NCI-H510A treated with DMSO at 0.1 percent for 48 hours (cell line): ENCODE data around the gene TMEM184B.
"Not testable (repeated sequence)": the region's sequence is repeated elsewhere in the genome, so short reads cannot be mapped to it uniquely, and the experiment has no call there.

ENCODE experiments used
- DNase-seq: peaks from one replicate; lab custom pipeline; 2025; lab: John Stamatoyannopoulos, UW

Gene TMEM184B

DNA sequence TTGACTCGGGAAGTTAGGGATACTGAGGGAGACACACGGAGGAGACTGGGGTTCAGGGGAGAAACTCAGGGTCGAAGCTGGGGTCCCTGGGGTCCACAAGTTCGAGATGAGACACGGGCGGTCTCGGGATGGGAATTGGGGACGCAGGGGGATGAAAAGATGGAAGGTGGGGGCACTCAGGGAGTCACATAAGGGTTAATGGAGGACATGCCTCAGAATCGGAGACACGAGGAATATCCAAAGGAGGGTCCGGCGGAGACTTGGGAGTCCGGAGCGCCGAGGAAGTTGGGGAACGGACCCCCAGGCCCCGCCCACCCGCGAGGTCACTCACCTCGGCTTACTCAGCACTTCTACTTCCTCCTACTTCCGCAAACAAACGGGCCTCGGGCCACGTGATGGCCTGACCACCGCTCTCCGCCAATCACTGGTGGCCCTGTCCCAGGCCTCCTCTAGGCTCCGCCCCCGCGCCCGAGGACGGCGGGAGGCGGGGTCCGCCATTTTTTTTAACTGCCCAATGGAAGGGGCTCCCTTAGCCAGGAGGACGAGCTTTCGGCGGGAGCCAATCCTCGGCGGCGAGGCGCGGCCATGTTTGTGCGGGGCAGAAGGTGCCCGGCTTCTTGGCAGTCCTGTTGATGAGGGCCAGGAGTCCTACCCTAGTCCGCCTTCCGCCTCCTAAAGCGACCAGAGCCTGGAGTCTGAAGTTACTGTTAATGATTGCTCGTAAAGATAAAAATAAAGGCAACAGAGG lies 91.2 kb downstream of the TMEM184B start, which contains the start of gene PLA2G6:
PLA2G6 (minus strand) TSS at position 378 of the 748 bp plus-strand sequence. CDS start 12,404 bp downstream, outside the sequence.
- DNase-seq, result peak; percentile 94

DNA sequence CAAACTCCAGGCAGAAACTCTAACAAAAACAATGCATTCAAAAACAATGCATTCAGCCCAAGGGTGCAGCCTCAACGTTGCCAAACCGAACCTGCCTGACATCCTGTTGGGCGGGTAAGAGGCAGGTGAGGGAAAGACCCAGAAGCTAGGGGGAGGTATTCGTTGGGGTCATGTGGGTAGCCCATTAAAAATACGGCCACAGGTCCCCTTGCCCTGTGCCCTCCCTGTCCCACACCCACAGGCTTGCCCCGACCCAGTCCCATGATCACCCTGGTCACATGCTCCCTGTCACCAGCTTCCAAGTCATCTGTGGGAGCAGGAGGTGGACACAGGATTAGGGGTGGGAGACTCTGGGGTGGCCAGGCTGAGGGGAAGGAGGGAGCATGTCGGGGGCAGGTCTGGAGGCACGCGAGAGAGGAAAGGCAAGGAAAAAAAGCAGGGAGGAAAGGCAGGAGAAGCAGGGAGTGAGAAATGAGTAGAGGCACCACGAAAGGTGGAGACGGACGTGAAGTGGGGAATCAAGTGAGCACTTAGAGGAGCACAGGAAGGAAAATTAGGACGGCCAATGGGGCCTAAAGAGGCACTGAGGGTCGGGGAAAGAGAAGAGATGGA lies 91.9 kb downstream of the TMEM184B start:
- no peak for DNase-seq

DNA sequence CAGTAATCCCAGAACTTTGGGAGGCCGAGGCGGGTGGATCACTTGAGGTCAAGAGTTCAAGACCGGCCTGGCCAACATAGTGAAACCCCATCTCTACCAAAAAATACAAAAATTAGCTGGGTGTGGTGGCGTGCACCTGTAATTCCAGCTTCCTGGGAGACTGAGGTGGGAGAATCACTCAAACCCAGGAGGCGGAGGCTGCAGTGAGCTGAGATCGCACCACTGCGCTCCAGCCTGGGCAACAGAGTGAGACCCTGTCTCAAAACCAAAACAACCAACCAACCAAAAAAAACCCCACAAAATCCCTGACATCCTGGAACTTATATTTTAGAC lies 94.2 kb downstream of the TMEM184B start:
- DNase-seq, result not testable (repeated sequence)

DNA sequence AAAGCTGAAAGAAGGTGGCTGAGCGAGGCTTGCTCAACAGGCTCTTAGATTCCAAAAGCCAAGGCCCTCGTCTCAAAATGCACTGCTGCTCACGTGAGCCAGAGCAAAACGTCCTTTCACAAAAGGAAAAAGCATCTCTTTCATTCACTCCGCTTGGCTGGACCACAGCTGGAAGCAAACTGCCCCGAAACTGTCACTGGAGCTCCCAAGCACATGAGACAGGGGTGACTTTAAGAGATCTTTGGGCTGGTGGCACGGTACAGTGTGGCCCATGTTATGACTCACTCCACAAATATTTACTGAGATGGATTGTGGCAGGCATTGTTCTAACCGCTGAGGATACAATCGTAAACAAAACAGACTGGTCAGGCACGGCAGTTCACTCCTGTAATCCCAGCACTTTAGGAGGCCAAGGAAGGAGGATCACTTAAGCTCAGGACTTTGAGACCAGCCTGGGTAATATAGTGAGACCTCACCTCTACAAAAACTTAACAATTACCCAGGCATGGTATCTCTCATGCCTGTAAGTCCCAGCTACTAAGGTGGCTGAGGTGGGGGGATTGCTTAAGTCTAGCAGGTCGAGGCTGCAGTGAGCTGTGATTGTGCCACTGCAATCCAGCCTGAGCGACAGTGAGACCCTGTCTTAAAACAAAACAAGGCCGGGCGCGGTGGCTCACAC lies 94.7 kb downstream of the TMEM184B start:
- peak; percentile 55 for DNase-seq

DNA sequence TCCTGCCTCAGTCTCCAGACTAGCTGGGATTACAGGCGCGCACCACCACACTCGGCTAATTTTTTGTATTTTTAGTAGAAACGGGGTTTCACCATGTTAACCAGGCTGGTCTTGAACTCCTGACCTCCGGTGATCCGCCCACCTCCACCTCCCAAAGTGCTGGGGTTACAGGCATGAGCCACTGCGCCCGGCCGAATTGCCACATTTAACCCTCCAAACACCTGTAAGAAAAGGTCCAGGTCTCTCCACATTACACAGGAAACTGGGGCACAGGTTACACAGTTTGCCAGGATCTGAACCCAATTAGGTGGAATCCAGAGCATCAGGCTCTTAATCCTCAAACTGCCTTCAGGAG lies 95.3 kb downstream of the TMEM184B start:
- DNase-seq, result not testable (repeated sequence)

DNA sequence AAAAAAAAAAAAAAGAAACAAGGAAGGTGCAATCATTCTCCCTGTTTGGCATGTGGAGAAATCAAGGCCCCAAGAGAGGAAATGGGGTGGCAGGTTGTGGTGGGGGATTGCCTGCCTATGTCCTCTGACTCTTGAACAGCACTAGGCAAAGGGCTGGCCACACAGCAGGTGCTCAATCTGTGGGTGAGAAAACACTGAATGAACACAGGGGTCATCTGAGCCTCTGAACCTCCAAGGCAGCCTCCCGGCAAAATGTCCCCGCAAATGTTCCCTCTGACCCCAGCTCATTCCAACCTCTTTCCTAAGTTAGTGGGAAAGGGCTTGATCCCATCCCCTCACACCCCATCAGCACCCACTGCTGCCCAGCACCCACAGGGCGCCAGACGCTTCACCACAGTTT lies 95.8 kb downstream of the TMEM184B start:
- DNase-seq, result no peak

DNA sequence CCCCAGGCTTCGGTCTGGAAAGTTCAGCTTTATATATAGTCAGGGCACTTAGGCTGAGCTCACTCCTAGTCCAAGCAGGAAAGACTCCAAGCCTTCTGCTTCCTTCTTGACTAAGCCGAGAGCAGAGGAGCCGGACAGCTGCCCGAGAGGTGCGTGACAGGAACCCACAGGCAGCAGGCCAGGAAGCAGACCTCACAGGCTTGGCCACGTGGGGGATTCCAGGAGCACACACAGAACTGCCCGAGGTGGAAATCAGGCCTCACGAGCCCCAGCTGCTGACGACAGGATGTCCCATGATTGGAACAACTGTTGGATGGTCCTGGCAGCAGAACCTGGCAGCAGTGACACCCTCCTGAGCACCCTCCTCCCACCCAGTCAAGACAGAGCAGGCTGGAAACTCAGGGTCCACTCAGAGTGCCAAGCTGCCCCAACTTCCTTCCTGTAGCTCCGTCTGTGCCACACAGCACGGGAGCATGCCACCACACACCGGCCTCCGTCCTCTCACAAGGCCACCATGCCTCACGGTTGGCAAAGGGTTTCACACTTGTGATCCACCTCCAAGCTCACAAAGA lies 96.6 kb downstream of the TMEM184B start:
- no peak for DNase-seq

DNA sequence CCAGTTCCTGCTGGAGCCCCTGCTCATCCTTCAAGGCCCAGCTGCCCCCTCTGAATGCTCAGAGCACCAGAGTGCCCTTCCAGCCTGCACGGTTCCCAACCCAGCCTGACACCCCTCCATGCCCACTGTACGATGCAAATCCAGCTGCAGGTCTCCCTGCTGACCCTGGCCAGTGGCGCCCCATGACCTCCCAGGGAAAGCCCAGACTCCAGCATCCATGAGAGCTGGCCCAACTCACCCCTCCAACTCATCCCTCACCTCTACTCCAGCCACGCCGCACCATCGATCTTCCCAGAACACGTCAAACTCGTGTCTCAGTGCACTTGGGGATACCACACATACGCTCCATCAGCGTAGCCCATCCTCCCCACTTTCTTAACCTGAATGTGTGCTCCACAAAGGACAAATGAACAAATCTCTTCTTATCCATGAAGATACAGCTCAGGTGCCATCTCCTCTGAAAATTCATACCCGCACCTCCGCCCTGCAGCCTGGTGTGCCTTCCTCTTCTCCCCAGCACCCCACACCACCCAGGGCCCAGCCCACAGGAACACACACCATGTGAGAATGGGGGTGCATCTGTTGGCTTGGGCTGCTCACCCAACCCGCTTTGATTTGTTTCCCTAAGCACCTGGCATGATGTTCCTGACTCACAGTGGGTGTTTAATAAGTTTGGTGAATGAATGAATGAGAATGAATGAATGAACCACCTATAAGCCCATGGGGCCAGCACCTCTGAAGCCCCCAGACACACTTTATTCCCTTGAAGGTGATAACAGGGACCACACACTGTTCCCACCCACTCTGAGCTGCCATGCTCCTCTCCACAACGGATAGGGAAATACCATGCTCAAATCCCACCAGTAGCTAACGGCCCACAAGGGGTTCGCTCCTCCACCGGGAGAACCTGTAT lies 97.3 kb downstream of the TMEM184B start:
- DNase-seq, result no peak

DNA sequence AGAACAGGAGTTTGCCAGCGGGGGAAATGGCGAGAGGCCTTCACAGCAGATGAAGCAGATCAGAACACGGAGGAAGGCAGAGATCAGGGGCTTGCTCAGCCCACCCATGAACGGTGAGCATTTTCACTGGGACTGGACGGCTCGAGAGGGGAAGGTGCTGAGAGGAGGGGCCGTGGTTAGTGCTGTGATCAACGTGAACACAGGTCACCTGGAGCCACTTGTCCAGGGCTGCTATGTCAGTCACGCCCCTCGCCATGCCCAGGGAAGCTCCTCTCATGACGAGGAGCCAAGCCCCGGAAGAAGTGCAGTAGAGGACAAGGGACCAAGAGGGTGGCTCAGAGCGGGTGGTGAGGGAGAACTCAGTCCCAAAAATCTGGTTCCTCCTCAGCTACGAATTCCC lies 98.2 kb downstream of the TMEM184B start:
- peak; percentile 47 for DNase-seq

DNA sequence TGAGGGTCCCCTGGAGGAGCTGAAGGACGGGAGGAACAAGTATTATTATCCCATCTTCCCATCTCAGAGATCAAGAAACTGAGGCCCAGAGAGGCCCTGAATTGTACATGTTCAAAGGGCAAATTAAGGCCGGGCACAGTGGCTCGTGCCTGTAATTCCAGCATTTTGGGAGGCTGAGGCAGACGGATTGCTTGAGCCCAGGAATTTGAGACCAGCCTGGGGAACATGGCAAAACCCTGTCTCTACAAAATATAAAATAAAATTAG lies 99.2 kb downstream of the TMEM184B start:
- no peak for DNase-seq

DNA sequence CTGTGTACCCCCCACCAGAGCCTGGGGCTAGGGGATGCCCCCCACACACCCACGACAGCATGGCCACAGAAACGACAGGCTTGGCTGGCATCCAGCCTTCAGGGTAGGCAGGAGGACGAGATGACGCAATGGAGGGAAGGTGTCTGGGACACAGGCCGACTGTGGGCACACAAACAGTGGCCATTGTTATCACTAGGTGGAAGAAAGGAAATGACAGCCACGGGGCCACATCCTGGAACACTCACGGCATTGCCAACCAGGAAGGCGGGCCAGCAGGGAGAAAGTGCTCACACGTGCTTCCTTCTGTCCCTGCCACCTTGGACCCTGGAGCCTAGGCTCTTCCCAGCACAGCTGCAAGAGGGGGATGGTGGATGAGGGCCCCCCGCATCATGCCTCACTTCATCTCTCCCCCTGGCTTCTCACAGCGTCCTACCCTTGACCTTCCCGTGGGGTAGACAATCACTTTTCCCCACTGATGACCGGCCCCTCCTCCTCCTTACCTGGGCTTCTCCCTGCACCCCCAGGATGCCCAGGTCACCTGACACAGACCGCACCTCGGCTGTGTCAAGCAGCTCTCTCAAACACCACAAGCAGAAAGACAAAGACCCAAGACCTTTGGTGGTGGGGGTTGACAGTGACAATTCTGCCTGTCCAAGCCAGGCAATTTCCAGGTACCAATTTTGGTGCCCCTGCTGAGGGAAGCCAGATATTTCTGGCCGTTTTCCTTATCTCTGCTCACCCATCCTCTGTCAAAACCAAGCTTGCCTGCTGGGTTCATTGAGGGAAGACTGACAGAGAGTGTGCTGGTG lies 99.8 kb downstream of the TMEM184B start:
- DNase-seq, result no peak

DNA sequence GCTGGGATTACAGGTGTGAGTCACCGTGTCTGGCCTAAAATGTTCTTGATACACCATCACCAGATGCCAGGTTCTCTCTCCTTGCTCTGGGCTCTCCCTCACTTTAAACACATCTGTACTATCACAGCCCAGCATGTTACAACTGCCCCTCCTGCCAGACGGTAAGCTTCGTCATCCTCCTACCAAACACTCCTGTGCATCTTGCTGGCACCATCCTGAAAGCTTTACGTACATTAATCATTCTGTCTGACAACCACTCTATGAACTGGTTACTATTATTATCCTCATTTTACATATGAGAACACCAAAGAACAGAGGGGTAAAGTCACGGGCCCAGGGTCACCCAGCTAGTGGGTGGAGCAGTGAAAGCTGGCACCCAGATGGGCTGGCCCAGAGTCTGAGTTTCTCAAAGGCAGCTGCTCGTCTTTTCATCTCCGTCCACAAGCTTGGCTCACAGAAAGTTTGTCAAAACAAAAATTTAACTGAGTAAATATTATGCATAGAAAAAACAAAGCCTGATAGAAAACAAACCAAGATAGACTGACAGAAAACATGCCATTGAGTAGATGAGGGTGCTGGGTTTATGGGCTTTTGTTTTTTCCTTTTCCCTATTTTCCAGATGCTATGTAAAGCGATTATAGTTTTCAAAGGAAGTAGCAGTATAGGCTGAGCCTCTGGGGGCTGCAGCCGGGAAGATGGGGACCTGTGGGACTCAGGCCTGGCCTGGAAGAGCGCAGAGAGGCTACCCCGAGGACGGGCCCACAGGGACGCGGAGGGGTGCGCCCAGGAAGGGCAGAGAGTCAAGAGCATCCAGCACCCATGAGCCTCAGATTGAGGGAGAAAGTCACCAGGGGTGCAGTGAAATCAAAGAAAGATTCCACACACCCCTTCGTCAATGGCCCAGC lies 100.6 kb downstream of the TMEM184B start:
- DNase-seq, result no peak

DNA sequence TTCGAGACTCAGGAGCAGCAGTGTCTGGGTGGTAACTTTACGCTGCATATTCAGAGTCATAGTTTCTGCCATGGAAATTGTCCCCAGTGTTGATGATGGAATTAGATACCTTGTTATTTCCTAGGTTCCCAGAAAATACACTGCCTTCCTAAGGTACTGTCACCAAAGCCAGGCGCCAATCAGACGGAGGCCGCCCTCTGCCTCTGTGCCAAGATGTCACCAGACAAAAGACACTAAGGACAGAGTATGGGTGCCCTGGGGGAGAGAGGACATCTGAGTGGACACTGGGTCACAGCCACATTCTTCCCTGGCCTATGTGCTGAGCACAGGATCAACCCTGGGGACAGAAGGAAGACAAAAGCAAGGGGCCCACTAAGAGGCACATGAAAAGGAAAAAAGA lies 102.3 kb downstream of the TMEM184B start:
- DNase-seq, result no peak
